ENCODE data around the gene ZNF468. TPM values are rescaled to one million over a fixed set of nuclear protein-coding genes. Genes with fewer than 3 reads are reported as not detected.
"Not testable (repeated sequence)": the region's sequence is repeated elsewhere in the genome, so short reads cannot be mapped to it uniquely, and the experiment has no call there.

Gene ZNF468
- polyA plus RNA-seq, 2 of the 4 experiments (the other 2 are of a cell fraction), result 0.37 to 1.7 TPM

- WGBS (ENCODE audit: missing lambda C conversion rate), result 25% methylated on average over 3 of the region's 3 CpGs
- Histone ChIP-seq H3K4me1 (no peaks in the 10 kb centered on the region), H3K4me2 (no peak overlapping the region), H3K27ac (no peak overlapping the region), H3K4me3 (no peak overlapping the region), H3K9me3 (peaks cover 43% of the 10 kb centered on the region)
- DNase-seq (ENCODE audit: low read depth in 1 of 2, low spot score in 1 of 2) (no peak), FAIRE-seq (no peak), ATAC-seq (no peak)
- ChIA-PET CTCF (no interaction called here), POLR2A (no interaction called here)
- TF ChIP-seq, protein P1, sequence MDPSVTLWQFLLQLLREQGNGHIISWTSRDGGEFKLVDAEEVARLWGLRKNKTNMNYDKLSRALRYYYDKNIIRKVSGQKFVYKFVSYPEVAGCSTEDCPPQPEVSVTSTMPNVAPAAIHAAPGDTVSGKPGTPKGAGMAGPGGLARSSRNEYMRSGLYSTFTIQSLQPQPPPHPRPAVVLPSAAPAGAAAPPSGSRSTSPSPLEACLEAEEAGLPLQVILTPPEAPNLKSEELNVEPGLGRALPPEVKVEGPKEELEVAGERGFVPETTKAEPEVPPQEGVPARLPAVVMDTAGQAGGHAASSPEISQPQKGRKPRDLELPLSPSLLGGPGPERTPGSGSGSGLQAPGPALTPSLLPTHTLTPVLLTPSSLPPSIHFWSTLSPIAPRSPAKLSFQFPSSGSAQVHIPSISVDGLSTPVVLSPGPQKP (IDR thresholded peaks at IDR 0.05; ENCODE audit: low read depth, low read length), result no peak
- TF ChIP-seq ZC3H11A (IDR thresholded peaks at IDR 0.05), result no peak
- TF ChIP-seq EHF (CRISPR knock-in tag; IDR thresholded peaks at IDR 0.05), result no peak
- no peak for TF ChIP-seq HMGXB4 (CRISPR knock-in tag; IDR thresholded peaks at IDR 0.05; ENCODE audit: borderline replicate concordance)
- no peak for TF ChIP-seq NFE2L2 (conservative IDR thresholded peaks at IDR 0.05; ENCODE audit: low read length)
- no peak for TF ChIP-seq PHF8 (IDR thresholded peaks at IDR 0.05; ENCODE audit: borderline replicate concordance, low read depth)
- TF ChIP-seq KDM1A (IDR thresholded peaks at IDR 0.05; ENCODE audit: low read depth), result no peak
- TF ChIP-seq RNF2 (IDR thresholded peaks at IDR 0.05; ENCODE audit: borderline replicate concordance, low read depth), result no peak
Measured at GRCh38 chr19:52871466-52871865, 14.0 kb upstream of the ZNF468 start.

GRCh38 chr19:52868031-52868430 is 10.6 kb upstream of the ZNF468 start:
- H3K4me1 ChIP-seq; ATAC-seq; DNase-seq (ENCODE audit: low read depth in 1 of 2, low spot score in 1 of 2); POLR2A ChIA-PET; H3K27ac ChIP-seq; H3K4me2 ChIP-seq; FAIRE-seq; H3K4me3 ChIP-seq: not testable (repeated sequence)
- WGBS (ENCODE audit: missing lambda C conversion rate), result 68% methylated on average over 11 of the region's 11 CpGs
- peaks cover 46% of the 10 kb centered on the region for H3K9me3 ChIP-seq
- CTCF ChIA-PET, result interaction anchor here (0.6 kb wide), 1 partner anchor 158 kb away, joined by 3 read pairs; no protein-coding TSS in a partner anchor

DNA sequence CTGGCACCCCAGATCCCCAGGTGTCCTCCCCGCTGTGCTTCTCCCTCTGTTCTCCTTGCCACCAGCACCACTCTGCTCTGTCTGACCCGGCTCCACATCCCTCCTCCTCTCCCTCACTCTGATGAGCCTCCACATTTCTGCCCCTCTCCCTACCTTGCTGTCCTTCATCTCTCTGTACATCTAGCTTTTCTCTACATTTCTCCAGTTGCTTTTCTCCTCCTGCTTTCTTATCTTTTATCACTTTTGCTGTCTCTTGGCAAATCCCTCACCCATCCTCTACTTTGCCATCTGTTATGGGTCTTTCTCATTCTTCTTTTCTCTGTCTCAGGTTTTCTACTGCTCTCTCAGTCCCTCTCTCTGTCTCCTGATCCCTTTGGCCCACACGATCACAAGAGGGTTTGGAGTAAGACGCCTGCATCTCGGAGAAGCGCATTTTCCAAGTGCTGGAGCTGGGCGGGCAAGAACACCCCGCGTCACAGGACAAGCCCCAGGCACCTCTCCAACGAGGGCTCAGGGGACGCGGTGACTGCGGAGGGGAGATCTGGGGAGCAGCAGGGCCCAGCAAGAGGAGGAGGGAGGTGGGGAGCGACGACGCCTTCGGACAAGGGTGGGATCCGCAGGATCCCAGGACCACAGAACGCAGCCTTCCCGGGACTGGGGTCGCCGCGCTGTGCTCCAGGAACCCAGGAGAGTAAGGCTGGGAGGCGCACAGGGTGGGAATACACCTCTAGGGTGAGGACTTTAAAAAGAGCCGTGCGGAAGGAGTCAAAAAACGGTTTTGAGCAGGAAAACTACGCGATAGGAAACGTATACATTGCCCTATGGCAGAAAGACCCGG is 660 bp downstream of the ZNF468 start:
- H3K4me2 ChIP-seq; H3K4me3 ChIP-seq; POLR2A ChIA-PET; H3K27ac ChIP-seq; FAIRE-seq; CTCF ChIA-PET; ATAC-seq; H3K4me1 ChIP-seq; DNase-seq (ENCODE audit: low read depth in 1 of 2, low spot score in 1 of 2): not testable (repeated sequence)
- peaks cover 46% of the 10 kb centered on the region for H3K9me3 ChIP-seq
- 15% methylated on average over 28 of the region's 31 CpGs for WGBS (ENCODE audit: missing lambda C conversion rate)

DNA sequence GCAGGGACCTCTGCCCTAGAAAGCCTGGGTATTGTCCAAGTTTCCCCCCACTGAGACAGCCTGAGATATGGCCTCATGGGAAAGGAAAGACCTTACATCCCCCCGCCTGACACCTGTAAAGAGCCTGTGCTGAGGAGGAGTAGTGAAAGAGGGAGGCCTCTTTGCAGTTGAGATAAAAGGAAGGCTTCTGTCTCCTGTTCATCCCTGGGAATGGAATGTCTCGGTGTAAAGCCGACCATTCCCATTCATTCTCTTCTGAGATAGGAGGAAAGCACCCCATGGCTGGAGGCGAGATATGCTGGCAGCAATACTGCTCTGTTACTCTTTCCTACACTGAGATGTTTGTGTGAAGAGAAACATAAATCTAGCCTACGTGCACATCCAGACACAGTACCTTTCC is 10.1 kb downstream of the ZNF468 start:
- H3K4me2 ChIP-seq; FAIRE-seq; ATAC-seq; H3K27ac ChIP-seq; DNase-seq (ENCODE audit: low read depth in 1 of 2, low spot score in 1 of 2); POLR2A ChIA-PET; H3K4me1 ChIP-seq; H3K4me3 ChIP-seq; CTCF ChIA-PET: not testable (repeated sequence)
- H3K9me3 ChIP-seq, result peaks cover 71% of the 10 kb centered on the region
- 19% methylated on average over 4 of the region's 5 CpGs for WGBS (ENCODE audit: missing lambda C conversion rate)

DNA sequence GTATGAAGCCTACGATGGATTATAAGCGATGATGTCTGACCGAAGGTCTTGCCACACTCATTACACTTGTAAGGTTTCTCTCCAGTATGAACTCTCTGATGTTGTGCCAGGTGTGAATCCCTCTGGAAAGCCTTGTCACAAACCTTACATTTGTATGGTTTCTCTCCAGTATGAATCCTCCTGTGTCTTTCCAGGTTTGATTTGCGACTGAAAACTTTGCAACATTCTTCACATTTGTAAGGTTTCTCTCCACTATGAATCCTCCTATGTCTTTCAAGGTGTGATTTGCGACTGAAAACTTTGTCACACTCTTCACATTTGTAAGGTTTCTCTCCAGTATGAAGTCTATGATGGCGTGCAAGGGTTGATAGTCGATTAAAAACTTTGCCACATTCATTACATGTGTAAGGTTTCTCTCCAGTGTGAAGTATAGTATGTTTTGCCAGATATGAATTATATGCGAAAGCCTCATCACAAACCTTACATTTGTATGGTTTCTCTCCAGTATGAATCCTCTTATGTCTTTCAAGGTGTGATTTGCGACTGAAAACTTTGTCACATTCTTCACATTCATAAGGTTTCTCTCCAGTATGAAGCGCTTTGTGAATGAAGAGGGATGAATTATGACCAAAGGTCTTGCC is 16.5 kb downstream of the ZNF468 start:
- H3K27ac ChIP-seq; ATAC-seq; H3K4me2 ChIP-seq; H3K4me3 ChIP-seq; H3K4me1 ChIP-seq; FAIRE-seq; DNase-seq (ENCODE audit: low read depth in 1 of 2, low spot score in 1 of 2); POLR2A ChIA-PET: not testable (repeated sequence)
- 31% methylated on average over 10 of the region's 10 CpGs for WGBS (ENCODE audit: missing lambda C conversion rate)
- peaks cover 62% of the 10 kb centered on the region for H3K9me3 ChIP-seq
- CTCF ChIA-PET, result interaction anchor here (0.7 kb wide), 1 partner anchor 61 kb away, joined by 3 read pairs; no protein-coding TSS in a partner anchor

DNA sequence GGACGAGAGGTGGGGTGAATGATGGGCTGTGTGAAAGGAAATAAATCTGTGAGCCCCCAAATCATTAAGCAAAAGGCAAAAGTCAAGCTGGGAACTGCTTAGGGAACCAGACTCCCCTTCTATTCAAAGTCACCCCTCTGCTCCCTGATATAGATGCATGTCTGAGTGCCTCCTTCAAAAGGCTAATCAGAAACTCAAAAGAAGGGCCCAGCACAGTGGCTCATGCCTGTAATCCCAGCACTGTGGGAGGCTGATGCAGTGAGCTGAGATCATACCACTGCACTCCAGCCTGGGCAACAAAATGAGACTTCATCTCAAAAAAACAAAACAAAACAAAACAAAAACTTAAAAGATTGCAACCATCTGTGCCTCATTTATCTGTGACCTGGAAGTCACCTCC is 23.1 kb downstream of the ZNF468 start:
- peaks cover 44% of the 10 kb centered on the region; the same call in 2 of the 3 replicates for H3K9me3 ChIP-seq
- POLR2A ChIA-PET; H3K27ac ChIP-seq; CTCF ChIA-PET; H3K4me1 ChIP-seq; H3K4me3 ChIP-seq; H3K4me2 ChIP-seq; DNase-seq (ENCODE audit: low read depth in 1 of 2, low spot score in 1 of 2); FAIRE-seq; ATAC-seq: not testable (repeated sequence)
- 0% methylated on average over 1 of the region's 1 CpG for WGBS (ENCODE audit: missing lambda C conversion rate)

- POLR2A ChIA-PET; ATAC-seq; FAIRE-seq; H3K4me2 ChIP-seq; H3K27ac ChIP-seq; DNase-seq (ENCODE audit: low read depth in 1 of 2, low spot score in 1 of 2); H3K4me1 ChIP-seq; H3K4me3 ChIP-seq; CTCF ChIA-PET: not testable (repeated sequence)
- H3K9me3 ChIP-seq, result peaks cover 39% of the 10 kb centered on the region; the same call in 2 of the 3 replicates
- WGBS (ENCODE audit: missing lambda C conversion rate), result 6% methylated on average over 5 of the region's 5 CpGs
Measured at GRCh38 chr19:52833541-52833940, 23.9 kb downstream of the ZNF468 start.

GRCh38 chr19:52829866-52830265 is 27.6 kb downstream of the ZNF468 start:
- 28% methylated on average over 6 of the region's 7 CpGs for WGBS (ENCODE audit: missing lambda C conversion rate)
- CTCF ChIA-PET; DNase-seq (ENCODE audit: low read depth in 1 of 2, low spot score in 1 of 2); FAIRE-seq; POLR2A ChIA-PET; H3K4me1 ChIP-seq; H3K27ac ChIP-seq; H3K4me2 ChIP-seq; ATAC-seq; H3K4me3 ChIP-seq: not testable (repeated sequence)
- H3K9me3 ChIP-seq, result peaks cover 46% of the 10 kb centered on the region
